ENCODE results near the gene USP54.

DNA sequence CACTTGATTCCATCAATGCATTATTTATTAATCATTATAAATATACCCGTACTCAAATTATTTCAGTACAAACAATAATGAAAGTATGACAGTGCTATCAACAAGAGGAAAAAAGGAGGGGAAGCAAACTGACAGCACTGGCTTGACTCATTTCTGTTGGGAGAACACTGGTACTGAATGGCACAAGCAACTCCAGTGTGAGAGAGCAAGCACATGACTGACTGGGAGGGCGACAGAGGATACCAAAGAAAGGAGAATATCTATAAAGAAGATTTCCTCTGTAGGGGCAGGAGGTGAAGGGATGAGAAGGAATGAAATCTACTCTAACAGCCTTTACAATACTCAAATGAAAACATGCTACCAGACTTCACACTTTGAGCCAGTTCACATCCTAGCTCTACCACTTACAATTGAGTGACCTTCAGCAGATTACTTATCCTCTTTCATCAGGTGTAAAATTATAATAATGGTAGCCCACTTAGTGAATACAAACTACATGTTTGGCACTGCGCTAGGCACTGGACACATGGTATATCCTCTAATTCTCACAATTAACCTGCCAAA lies 1.5 kb downstream of the USP54 start:
- TF ChIP-seq CTCF (conservative IDR thresholded peaks at IDR 0.05; ENCODE audit: low read length): no peak
- TF ChIP-seq EZH2phosphoT487 (IDR thresholded peaks at IDR 0.05; ENCODE audit: borderline replicate concordance, low read depth, low read length): no peak
